Renal cortex interstitium (tissue), 15 donors: ENCODE measurements around the gene HIBCH. TPM values are rescaled to one million over a fixed set of nuclear protein-coding genes. Genes with fewer than 3 reads are reported as not detected.
"Not testable (repeated sequence)": the region's sequence is repeated elsewhere in the genome, so short reads cannot be mapped to it uniquely, and the experiment has no call there.

Source experiments
- DNase-seq, 11 donors: peaks; one replicate each; pipeline ENCODE4 v3.0.0-alpha.2; 2013; ENCODE audit warnings: low read depth in 9 of 11, low spot score in 4 of 11; ENCODE audit errors: extremely low read depth in 1 of 11
- long read RNA-seq, 16 experiments: transcript quantifications; one replicate each; lab custom pipeline, GENCODE V29; 2026
- polyA plus RNA-seq, 3 donors: library from polyadenylated mRNA; unstranded; fragments of 120-200 nt; gene quantifications; one replicate each; pipeline ENCODE4 v1.2.1, GENCODE V29; 2013; ENCODE audit not compliant: insufficient read length in 3 of 3

Gene HIBCH
- 10 to 100 TPM; 69.9 to 89.2 (median 83.2) TPM for polyA plus RNA-seq
- long read RNA-seq, donor 1, transcript HIBCH-201 (14 exons, 1,939 nt): major isoform, 12 of 12 reads
- long read RNA-seq, donor 1, partial matches to known transcripts: 0 of 12 reads
- long read RNA-seq, donor 1, other reads (novel, unspliced or antisense): 0 of 12 reads
- long read RNA-seq, donor 2, transcript HIBCH-201 (14 exons, 1,939 nt): major isoform, 7 of 14 reads
- long read RNA-seq, donor 2, partial matches to known transcripts: 5 of 14 reads
- long read RNA-seq, donor 2, other reads (novel, unspliced or antisense): 0 of 14 reads
- long read RNA-seq, donor 3, transcript HIBCH-202 (13 exons, 2,463 nt): minor isoform, 6 of 27 reads
- long read RNA-seq, donor 3, transcript HIBCH-201 (14 exons, 1,939 nt): major isoform, 21 of 27 reads
- long read RNA-seq, donor 3, partial matches to known transcripts: 0 of 27 reads
- long read RNA-seq, donor 3, other reads (novel, unspliced or antisense): 0 of 27 reads
- long read RNA-seq, donor 4, transcript HIBCH-201 (14 exons, 1,939 nt): major isoform, 17 of 19 reads
- long read RNA-seq, donor 4, partial matches to known transcripts: 0 of 19 reads
- long read RNA-seq, donor 4, other reads (novel, unspliced or antisense): 0 of 19 reads
- long read RNA-seq, donor 5: 0 reads
- long read RNA-seq, donor 6, transcript HIBCH-201 (14 exons, 1,939 nt): major isoform, 11 of 39 reads
- long read RNA-seq, donor 6, partial matches to known transcripts: 25 of 39 reads
- long read RNA-seq, donor 6, other reads (novel, unspliced or antisense): 0 of 39 reads
- long read RNA-seq, donor 7, transcript HIBCH-201 (14 exons, 1,939 nt): major isoform, 19 of 29 reads
- long read RNA-seq, donor 7, partial matches to known transcripts: 10 of 29 reads
- long read RNA-seq, donor 7, other reads (novel, unspliced or antisense): 0 of 29 reads
- long read RNA-seq, donor 8, transcript HIBCH-201 (14 exons, 1,939 nt): major isoform, 28 of 89 reads
- long read RNA-seq, donor 8, partial matches to known transcripts: 52 of 89 reads
- long read RNA-seq, donor 8, other reads (novel, unspliced or antisense): 6 of 89 reads
- long read RNA-seq, donor 9, transcript HIBCH-201 (14 exons, 1,939 nt): major isoform, 17 of 25 reads
- long read RNA-seq, donor 9, partial matches to known transcripts: 6 of 25 reads
- long read RNA-seq, donor 9, other reads (novel, unspliced or antisense): 0 of 25 reads
- long read RNA-seq, donor 10, transcript HIBCH-201 (14 exons, 1,939 nt): major isoform, 11 of 32 reads
- long read RNA-seq, donor 10, partial matches to known transcripts: 16 of 32 reads
- long read RNA-seq, donor 10, other reads (novel, unspliced or antisense): 5 of 32 reads
- long read RNA-seq, donor 11, transcript HIBCH-201 (14 exons, 1,939 nt): major isoform, 8 of 19 reads
- long read RNA-seq, donor 11, partial matches to known transcripts: 10 of 19 reads
- long read RNA-seq, donor 11, other reads (novel, unspliced or antisense): 0 of 19 reads
- long read RNA-seq, donor 12, transcript HIBCH-201 (14 exons, 1,939 nt): major isoform, 12 of 22 reads
- long read RNA-seq, donor 12, partial matches to known transcripts: 9 of 22 reads
- long read RNA-seq, donor 12, other reads (novel, unspliced or antisense): 0 of 22 reads
- long read RNA-seq, donor 13, transcript HIBCH-201 (14 exons, 1,939 nt): major isoform, 31 of 32 reads
- long read RNA-seq, donor 13, partial matches to known transcripts: 0 of 32 reads
- long read RNA-seq, donor 13, other reads (novel, unspliced or antisense): 0 of 32 reads
- long read RNA-seq, donor 14, transcript HIBCH-201 (14 exons, 1,939 nt): major isoform, 9 of 11 reads
- long read RNA-seq, donor 14, partial matches to known transcripts: 0 of 11 reads
- long read RNA-seq, donor 14, other reads (novel, unspliced or antisense): 0 of 11 reads
- long read RNA-seq, donor 15, transcript HIBCH-201 (14 exons, 1,939 nt): major isoform, 8 of 10 reads
- long read RNA-seq, donor 15, partial matches to known transcripts: 0 of 10 reads
- long read RNA-seq, donor 15, other reads (novel, unspliced or antisense): 0 of 10 reads
- long read RNA-seq, donor 16, transcript HIBCH-201 (14 exons, 1,939 nt): major isoform, 34 of 154 reads
- long read RNA-seq, donor 16, partial matches to known transcripts: 89 of 154 reads
- long read RNA-seq, donor 16, other reads (novel, unspliced or antisense): 28 of 154 reads

DNA sequence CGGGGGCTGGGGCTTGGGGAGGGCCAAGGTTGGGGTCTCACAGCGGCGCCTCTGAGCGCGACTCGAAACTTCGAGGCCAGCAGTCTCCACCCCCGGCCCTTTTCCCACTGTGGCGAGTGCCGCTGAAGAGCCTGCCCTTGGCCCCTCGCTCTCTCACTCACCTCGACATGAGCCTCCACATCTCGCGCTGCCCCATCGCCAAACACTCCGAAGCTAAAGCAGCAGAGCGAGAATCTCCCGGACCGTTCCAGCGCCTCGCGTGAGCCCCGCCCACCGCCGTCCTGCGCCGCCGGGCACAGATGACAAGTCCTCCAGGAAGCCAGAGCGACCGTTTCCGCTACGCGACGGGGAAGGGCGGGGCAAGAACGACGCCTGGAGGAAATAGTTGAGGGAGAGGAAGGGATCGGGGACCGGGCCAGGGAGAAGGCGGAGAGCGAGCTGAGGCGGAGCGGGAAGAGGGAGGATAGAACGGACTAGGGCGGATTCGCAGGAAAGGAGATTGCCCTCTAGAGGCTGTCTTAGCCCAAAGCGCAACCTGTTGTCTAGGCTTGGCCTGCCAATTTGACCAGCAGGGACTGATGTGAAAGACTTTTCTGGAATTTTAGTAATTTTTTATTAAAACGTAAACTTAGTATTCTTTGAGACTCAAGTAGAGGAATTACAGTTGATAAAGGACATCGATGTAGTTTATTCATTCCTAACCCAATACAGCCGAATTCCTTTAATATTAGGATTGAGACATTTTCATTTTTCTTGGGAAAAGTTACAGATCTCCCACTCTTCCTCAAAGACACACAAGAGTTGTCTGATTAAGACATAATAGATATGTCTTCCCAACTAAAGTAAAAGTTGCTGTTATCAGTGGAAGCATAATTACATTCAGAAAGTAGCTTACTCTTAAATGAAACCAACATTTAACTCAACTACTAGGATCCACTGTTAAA lies at the start of gene HIBCH:
HIBCH (minus strand) TSS at position 272 of the 944 bp plus-strand sequence; CDS start at position 196, 76 bp downstream.
- peak; percentile 93 to 99 (median 97) for DNase-seq

DNA sequence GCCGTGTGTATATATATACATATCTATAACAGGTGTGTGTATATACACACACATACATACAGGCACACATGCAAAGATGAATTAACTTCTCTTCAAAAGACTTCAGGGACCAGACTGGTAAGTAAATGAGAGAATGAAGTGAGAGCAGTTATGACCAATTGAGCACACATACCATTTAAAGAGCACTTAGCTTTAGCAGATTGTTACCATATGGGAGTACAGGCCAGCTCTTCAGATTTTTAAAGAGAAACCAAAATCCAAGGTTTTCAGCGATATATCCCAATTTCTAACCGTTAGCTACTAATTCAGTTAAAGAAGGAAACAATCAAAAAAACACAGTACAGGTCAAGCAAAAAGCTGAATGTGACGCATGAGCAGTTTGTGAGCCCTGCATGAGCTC lies 47.5 kb upstream of the HIBCH start:
- DNase-seq: no peak

GRCh38 chr2:190366248-190366753 lies 46.7 kb upstream of the HIBCH start:
- no peak for DNase-seq

- DNase-seq: no peak
Measured at GRCh38 chr2:190365499-190366204, 46.0 kb upstream of the HIBCH start.

GRCh38 chr2:190362894-190363293 lies 43.3 kb upstream of the HIBCH start:
- DNase-seq: no peak

DNA sequence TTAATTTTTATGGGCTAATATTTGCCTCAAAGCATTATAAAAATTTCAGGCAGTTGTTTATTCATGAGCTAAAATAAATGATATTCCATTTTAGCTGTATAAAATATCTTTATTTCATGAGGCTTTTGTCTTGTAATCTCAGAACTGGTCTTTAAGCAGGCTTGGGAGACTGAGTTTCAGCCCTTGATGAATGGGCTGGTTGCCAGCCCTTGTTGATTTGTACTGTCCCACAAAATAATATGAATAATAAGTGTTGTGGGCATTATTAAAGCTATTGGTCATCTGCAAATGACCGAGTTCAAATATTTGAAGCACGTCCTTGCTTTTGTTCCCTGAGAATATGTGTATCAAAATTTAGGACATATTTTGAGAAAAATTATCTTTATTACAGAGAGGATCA lies 41.9 kb upstream of the HIBCH start:
- DNase-seq: no peak

- DNase-seq: no peak
Measured at GRCh38 chr2:190360965-190361364, 41.3 kb upstream of the HIBCH start.

- DNase-seq: no peak
Measured at GRCh38 chr2:190360561-190360960, 40.9 kb upstream of the HIBCH start.

DNA sequence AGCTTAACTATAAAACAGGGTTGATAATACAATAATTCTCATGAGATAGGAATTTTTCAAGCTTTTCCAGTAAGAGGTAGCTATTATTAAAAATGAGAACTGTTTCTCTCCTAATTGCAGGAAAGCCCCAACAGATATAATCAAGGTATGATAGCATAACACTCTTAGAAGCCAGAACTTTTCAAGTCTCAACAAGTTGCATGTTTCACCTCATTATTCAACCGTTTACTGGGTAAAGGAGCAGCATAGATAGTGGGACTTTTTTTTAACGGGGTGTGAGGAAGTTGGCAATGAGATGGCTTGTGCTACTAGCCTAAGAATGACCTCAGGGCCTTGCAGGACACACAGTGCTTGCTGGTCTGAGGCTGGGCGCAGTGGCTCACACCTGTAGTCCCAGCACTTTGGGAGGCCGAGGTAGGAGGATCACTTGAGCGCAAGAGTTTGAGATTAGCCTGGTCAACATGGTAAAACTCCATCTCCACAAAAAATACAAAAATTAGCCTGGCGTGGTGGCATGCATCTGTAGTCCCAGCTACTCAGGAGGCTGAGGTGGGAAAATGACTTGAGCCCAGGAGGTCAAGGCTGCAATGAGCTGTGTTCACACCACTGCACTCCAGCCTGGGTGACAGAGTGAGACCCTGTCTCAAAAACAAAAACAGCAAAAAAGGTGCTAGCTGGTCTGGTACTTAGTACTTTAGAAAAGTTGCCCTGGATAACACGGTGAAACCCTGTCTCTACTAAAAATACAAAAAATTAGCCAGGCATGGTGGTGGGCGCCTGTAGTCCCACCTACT lies 39.2 kb upstream of the HIBCH start:
- not testable (repeated sequence) for DNase-seq

- DNase-seq: no peak
Measured at GRCh38 chr2:190357600-190357999, 38.0 kb upstream of the HIBCH start.

GRCh38 chr2:190355968-190356644 lies 36.5 kb upstream of the HIBCH start:
- no peak for DNase-seq

- no peak for DNase-seq
Measured at GRCh38 chr2:190354003-190354690, 34.5 kb upstream of the HIBCH start.

GRCh38 chr2:190353537-190353899 lies 33.9 kb upstream of the HIBCH start:
- DNase-seq: no peak
